ENCODE measurements around the gene AGTR1. TPM values are rescaled to one million over a fixed set of nuclear protein-coding genes. Genes with fewer than 3 reads are reported as not detected.

AGTR1 gene
- total RNA-seq, 2 experiments from 2014 or later = not detected

DNA sequence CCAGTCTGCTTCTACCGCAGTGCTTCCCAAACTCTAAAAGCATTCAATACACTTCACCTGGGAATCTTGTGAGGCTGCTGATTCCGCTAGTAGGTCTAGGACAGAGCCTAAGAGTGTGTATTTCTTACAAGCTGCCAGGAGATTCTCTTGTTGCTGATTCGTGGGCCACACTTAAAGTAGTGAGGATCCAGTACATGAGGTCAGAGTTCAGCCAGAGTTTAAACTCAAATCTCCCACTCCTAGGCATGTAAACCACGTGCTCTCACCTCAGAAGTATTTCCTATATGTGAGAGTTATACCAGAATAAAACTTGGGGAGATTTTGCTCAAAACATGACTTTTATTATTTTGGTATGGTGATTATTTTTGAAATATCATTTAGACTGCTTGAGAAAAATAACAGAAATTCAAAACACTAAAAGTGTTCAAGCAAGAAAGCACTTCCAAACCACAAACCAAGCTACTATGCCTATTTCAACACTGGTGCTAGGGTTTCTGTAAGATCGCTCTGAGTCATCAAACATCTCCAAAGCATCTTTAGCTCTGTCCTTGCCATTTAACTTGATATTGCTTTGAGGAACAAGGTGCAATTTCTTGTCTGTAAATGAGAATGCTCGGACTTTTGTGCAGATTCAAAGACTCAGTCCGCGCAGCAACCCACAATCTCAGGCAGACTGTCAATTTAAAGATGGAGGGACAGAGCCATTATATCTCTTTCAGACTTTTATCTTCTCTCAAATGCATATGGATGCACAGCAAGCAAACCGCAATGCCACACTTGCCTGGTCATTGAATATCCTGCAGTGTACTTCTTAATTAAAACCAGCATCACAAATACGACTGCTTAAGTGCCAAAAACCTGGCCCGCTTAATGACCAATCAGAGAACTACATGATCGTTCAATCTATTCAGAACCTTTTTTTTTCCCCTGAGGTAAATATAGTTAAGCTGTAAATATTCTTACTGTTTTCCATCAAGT is 59.8 kb downstream of the AGTR1 start:
- TF ChIP-seq, protein P1, sequence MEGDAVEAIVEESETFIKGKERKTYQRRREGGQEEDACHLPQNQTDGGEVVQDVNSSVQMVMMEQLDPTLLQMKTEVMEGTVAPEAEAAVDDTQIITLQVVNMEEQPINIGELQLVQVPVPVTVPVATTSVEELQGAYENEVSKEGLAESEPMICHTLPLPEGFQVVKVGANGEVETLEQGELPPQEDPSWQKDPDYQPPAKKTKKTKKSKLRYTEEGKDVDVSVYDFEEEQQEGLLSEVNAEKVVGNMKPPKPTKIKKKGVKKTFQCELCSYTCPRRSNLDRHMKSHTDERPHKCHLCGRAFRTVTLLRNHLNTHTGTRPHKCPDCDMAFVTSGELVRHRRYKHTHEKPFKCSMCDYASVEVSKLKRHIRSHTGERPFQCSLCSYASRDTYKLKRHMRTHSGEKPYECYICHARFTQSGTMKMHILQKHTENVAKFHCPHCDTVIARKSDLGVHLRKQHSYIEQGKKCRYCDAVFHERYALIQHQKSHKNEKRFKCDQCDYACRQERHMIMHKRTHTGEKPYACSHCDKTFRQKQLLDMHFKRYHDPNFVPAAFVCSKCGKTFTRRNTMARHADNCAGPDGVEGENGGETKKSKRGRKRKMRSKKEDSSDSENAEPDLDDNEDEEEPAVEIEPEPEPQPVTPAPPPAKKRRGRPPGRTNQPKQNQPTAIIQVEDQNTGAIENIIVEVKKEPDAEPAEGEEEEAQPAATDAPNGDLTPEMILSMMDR (IDR thresholded peaks at IDR 0.05) = no peak
- ChIA-PET POLR2A (no interaction called here), CTCF (no interaction called here)
- ATAC-seq (no peak), DNase-seq (no peak)
- no peak overlapping the region for H3K27ac Mint-ChIP-seq
- no peaks in the 10 kb centered on the region for H3K4me1 Mint-ChIP-seq (ENCODE audit: low read depth)
- intact Hi-C loops (cut with micrococcal nuclease) = no loop called here
- no peaks in the 10 kb centered on the region for H3K36me3 Mint-ChIP-seq (ENCODE audit: low read depth)
- no peaks in the 10 kb centered on the region for H3K27me3 Mint-ChIP-seq
- H3K9me3 Mint-ChIP-seq = no peaks in the 10 kb centered on the region
- no peak overlapping the region for H3K4me3 Mint-ChIP-seq

DNA sequence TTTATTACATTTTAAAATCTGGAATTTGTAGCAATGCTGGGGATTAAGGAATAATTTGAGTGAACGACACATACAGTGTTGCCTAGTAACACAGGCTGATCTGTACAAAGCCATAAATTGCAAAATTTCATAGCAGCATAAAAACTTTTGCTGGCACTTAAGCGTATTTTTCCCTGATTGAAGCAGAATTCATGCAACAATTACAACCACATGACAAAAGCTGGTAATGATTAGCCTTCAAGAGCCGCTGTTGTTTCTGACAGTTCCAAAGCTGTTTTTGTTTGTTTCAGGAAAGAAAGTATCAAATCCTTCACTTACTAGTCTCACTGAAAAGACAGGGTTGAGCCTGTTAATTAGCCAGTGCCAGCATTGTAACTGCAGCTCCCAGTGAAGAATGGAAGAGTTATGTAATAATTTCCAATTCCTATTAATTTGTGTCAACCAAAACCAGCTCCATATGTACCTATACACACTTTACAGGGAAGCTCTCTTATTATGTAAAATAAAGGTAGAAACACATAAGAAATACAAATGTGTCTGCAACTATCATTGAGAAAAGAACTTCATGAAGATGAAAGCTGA is 60.7 kb downstream of the AGTR1 start:
- Mint-ChIP-seq H3K27me3 (no peaks in the 10 kb centered on the region), H3K9me3 (no peaks in the 10 kb centered on the region), H3K27ac (no peak overlapping the region), H3K4me1 (ENCODE audit: low read depth) (no peaks in the 10 kb centered on the region), H3K4me3 (no peak overlapping the region), H3K36me3 (ENCODE audit: low read depth) (no peaks in the 10 kb centered on the region)
- TF ChIP-seq, protein P1 (IDR thresholded peaks at IDR 0.05) = no peak
- ATAC-seq = no peak
- ChIA-PET CTCF (no interaction called here), POLR2A (no interaction called here)
- no peak for DNase-seq
- intact Hi-C loops (cut with micrococcal nuclease) = no loop called here

DNA sequence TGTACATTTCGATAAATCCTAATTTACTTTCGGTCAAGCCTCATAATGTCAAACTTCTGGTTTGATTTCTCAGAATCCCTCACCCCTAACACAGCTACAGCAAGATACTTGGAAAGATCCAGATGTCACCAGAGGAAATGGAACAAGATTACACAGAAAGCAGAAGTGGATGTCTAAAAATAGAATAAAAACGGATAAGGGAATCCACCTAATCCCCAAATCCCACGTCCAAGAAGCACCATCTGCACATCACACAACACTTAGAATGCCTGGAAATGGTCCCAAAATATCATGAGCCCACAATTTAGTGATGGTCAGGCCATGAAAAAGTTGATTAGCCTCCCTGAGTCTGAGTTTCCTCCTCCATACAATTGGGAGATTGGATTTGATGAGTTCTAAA is 61.7 kb downstream of the AGTR1 start:
- POLR2A ChIA-PET = no interaction called here
- TF ChIP-seq, protein P1 (IDR thresholded peaks at IDR 0.05) = no peak
- DNase-seq (no peak), ATAC-seq (no peak)
- intact Hi-C loops (cut with micrococcal nuclease) = no loop called here
- H3K4me1 Mint-ChIP-seq (ENCODE audit: low read depth) = no peaks in the 10 kb centered on the region
- H3K27ac Mint-ChIP-seq = no peak overlapping the region
- no peaks in the 10 kb centered on the region for H3K27me3 Mint-ChIP-seq
- no peak overlapping the region for H3K4me3 Mint-ChIP-seq
- no peaks in the 10 kb centered on the region for H3K36me3 Mint-ChIP-seq (ENCODE audit: low read depth)
- CTCF ChIA-PET = interaction anchor here (0.6 kb wide), 1 partner anchor 45 kb away, joined by 3 read pairs; no protein-coding TSS in a partner anchor
- no peaks in the 10 kb centered on the region for H3K9me3 Mint-ChIP-seq

- TF ChIP-seq, protein P1 (IDR thresholded peaks at IDR 0.05) = no peak
- Mint-ChIP-seq H3K4me1 (ENCODE audit: low read depth) (no peaks in the 10 kb centered on the region), H3K27me3 (no peaks in the 10 kb centered on the region), H3K36me3 (ENCODE audit: low read depth) (no peaks in the 10 kb centered on the region), H3K4me3 (no peak overlapping the region), H3K27ac (no peak overlapping the region), H3K9me3 (no peaks in the 10 kb centered on the region)
- ChIA-PET POLR2A (no interaction called here), CTCF (no interaction called here)
- ATAC-seq (no peak), DNase-seq (no peak)
- intact Hi-C loops (cut with micrococcal nuclease) = no loop called here
These were observed 65.5 kb downstream of the AGTR1 start for GRCh38 chr3:148763156-148763680.
